KMS-11 (cell line): ENCODE measurements around the gene SERPINA4.

Experiments
- H2AFZ ChIP-seq: fragments of 200-600 bp; sonication (generic); 2 replicates; pipeline ENCODE4 v1.6.1; 2016; ENCODE audit warnings: antibody characterized with exemption, mixed run types, low read depth
- H3K27ac ChIP-seq: fragments of 200-600 bp; sonication (generic); 2 replicates; pipeline ENCODE4 v1.6.1; 2016; ENCODE audit warnings: mild to moderate bottlenecking, mixed run types
- H3K27me3 ChIP-seq: fragments of 200-600 bp; sonication (generic); 2 replicates; pipeline ENCODE4 v1.6.1; 2017; ENCODE audit warnings: mild to moderate bottlenecking, low read depth, mixed run types, moderate library complexity; ENCODE audit not compliant: insufficient read depth
- H3K36me3 ChIP-seq: fragments of 200-600 bp; sonication (generic); 2 replicates; pipeline ENCODE4 v1.6.1; 2017; ENCODE audit warnings: mild to moderate bottlenecking, mixed run types; ENCODE audit not compliant: insufficient read depth
- H3K4me1 ChIP-seq: fragments of 200-600 bp; sonication (generic); 2 replicates; pipeline ENCODE4 v1.6.1; 2016; ENCODE audit warnings: mild to moderate bottlenecking, low read depth, mixed run types; ENCODE audit not compliant: poor library complexity, severe bottlenecking
- H3K4me2 ChIP-seq: fragments of 200-600 bp; sonication (generic); 2 replicates; pipeline ENCODE4 v1.7.0; 2016; ENCODE audit warnings: mild to moderate bottlenecking, mixed run types
- H3K4me3 ChIP-seq: fragments of 200-600 bp; sonication (generic); IDR thresholded peaks from 2 replicates; pipeline ENCODE4 v1.6.1; 2017; ENCODE audit warnings: low read depth, low read length, mixed read lengths; ENCODE audit not compliant: insufficient read depth
- H3K79me2 ChIP-seq: fragments of 200-600 bp; sonication (generic); 2 replicates; pipeline ENCODE4 v1.6.1; 2016; ENCODE audit warnings: low read depth, mixed run types; ENCODE audit not compliant: insufficient read depth
- H3K9ac ChIP-seq: fragments of 200-600 bp; sonication (generic); 2 replicates; pipeline ENCODE4 v1.6.1; 2016; ENCODE audit warnings: mild to moderate bottlenecking, mixed run types
- H4K20me1 ChIP-seq: fragments of 200-600 bp; sonication (generic); 2 replicates; pipeline ENCODE4 v1.6.1; 2016; ENCODE audit warnings: mild to moderate bottlenecking, mixed run types; ENCODE audit not compliant: insufficient read depth
- CTCF ChIP-seq: fragments of 200-600 bp; sonication (generic); conservative IDR thresholded peaks from 2 replicates; pipeline ENCODE4 v1.6.1; 2017; ENCODE audit warnings: low read depth, mild to moderate bottlenecking, antibody characterized with exemption, low read length, moderate library complexity, mixed read lengths

SERPINA4 gene

DNA sequence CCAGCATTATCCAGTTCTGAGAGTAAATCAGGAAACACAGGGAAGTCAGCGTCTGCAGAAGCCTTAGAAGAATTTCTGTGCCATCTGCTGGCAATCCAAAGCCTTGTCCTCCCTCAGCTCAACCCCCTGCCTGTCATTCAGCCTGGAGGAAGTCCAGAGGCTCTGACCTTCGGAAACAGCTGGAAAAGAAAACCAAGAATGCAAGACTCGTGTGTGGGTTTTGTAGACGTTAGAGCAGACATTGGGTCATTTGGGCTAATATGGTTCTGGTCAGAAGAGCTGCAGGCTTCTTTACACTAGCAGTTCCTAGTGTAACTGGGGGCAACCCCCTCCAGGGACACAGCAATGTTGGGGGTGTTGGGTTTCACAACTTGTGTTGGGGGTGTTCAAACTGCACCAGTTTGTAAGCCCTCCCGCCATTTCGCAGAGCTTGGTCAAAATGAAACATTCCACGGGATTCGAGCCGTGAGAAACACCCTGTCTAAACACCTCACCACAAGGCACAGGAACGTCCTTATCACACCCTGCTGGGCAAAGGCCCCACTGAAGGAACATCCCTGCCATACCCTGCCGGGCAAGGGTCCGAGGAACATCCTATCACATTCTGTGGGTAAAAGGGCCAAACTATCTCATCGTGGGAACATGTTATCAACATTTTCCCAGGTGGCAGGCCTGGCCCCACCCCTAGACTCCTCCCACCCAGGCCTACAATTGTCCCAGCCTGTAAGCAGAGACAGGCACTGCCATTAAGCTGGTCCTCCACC, 21.0 kb upstream of the SERPINA4 start:
- no peaks in the 10 kb centered on the region for H4K20me1 ChIP-seq
- no peak overlapping the region for H3K4me2 ChIP-seq
- no peaks in the 10 kb centered on the region for H3K36me3 ChIP-seq
- no peak overlapping the region for H3K4me3 ChIP-seq
- H3K9ac ChIP-seq, result no peak overlapping the region
- no peak overlapping the region for H3K27ac ChIP-seq
- H3K27me3 ChIP-seq, result no peaks in the 10 kb centered on the region
- no peaks in the 10 kb centered on the region for H3K79me2 ChIP-seq
- H2AFZ ChIP-seq, result no peak overlapping the region
- no peak for TF ChIP-seq CTCF
- H3K4me1 ChIP-seq, result no peaks in the 10 kb centered on the region

DNA sequence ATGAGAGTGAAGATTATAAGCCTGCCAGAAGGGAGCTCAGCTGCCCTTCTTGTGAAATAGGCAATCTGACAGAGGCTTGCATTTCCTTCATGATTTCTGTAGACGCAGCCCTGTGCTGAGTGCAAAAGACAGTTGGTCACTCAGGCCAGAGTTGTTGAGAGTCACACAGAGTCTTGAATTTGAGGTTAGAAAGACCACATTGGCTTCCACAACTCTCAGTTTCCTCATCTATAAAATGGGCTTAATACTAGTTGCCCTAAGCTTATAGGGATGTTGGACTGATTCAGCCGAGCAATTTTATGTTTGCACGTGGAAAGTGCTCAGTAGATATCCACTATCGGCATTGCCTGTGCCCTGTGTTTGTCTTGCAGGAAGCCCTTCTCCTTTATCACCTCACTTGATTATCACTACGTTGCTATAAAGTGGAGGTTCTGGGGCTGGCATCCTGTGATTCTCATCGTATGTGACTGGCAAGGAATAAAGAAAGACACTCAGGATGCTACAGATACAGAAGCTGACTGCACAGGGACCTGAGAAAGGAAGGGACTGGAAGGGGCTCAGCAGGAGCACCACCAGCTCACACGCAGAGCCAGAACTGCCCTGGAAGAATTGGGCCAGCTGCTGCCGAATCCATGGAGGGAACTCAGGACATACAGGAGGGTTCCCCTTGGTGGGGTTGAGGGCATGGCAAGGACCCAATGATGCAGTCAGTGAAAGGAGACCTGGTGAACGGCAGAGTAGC, 19.8 kb upstream of the SERPINA4 start:
- Histone ChIP-seq H3K4me3 (no peak overlapping the region), H3K27me3 (no peaks in the 10 kb centered on the region), H3K36me3 (no peaks in the 10 kb centered on the region), H4K20me1 (no peaks in the 10 kb centered on the region), H3K4me1 (no peaks in the 10 kb centered on the region), H2AFZ (no peak overlapping the region), H3K4me2 (no peak overlapping the region), H3K9ac (no peak overlapping the region), H3K79me2 (no peaks in the 10 kb centered on the region), H3K27ac (no peak overlapping the region)
- TF ChIP-seq CTCF, result no peak

DNA sequence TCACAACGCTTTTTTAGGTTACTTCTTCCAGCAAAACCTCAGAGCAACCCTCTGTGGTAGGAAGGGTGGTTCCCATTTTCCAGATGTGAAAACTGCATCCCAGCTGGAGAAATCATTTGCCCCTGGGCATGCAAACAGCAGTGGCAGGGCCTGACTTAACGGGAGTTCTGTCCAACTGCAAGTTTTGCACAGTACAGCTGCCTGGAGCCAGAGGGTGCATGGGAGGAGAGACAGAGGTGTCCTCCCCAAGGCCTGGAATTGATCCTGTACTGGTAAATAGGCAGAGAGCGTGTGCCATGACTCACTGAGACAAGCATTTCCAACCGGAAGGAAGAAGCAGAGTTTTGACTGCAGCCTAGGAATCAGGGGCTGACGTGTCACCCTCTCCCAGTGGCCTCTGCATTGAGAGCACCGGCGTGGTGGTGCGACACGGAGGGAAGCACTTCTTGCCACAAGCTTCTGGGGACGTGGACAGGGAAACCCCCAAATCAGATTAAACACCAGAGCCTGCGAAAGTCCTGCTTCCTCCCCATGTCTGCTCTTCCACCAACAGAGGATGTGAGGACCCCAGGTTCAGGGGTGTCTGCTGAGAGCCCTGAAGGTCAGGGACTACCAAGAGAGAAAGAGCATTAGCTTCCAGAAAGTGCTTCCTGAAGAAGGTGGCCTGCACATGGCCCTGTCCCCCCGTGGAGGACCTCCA, 19.0 kb upstream of the SERPINA4 start:
- no peaks in the 10 kb centered on the region for H3K79me2 ChIP-seq
- H3K4me3 ChIP-seq, result no peak overlapping the region
- no peak overlapping the region for H3K4me2 ChIP-seq
- H2AFZ ChIP-seq, result no peak overlapping the region
- no peak overlapping the region for H3K9ac ChIP-seq
- H3K27me3 ChIP-seq, result no peaks in the 10 kb centered on the region
- no peak overlapping the region for H3K27ac ChIP-seq
- no peak for TF ChIP-seq CTCF
- H3K4me1 ChIP-seq, result no peaks in the 10 kb centered on the region
- no peaks in the 10 kb centered on the region for H3K36me3 ChIP-seq
- H4K20me1 ChIP-seq, result no peaks in the 10 kb centered on the region

GRCh38 chr14:94542811-94543440, 18.3 kb upstream of the SERPINA4 start:
- Histone ChIP-seq H3K27me3 (no peaks in the 10 kb centered on the region), H3K4me2 (no peak overlapping the region), H3K9ac (no peak overlapping the region), H2AFZ (no peak overlapping the region), H3K4me3 (no peak overlapping the region), H4K20me1 (no peaks in the 10 kb centered on the region), H3K36me3 (no peaks in the 10 kb centered on the region), H3K27ac (no peak overlapping the region), H3K79me2 (no peaks in the 10 kb centered on the region), H3K4me1 (no peaks in the 10 kb centered on the region)
- no peak for TF ChIP-seq CTCF
